Measurements from ENCODE around the gene ENOX1.

Gene ENOX1

DNA sequence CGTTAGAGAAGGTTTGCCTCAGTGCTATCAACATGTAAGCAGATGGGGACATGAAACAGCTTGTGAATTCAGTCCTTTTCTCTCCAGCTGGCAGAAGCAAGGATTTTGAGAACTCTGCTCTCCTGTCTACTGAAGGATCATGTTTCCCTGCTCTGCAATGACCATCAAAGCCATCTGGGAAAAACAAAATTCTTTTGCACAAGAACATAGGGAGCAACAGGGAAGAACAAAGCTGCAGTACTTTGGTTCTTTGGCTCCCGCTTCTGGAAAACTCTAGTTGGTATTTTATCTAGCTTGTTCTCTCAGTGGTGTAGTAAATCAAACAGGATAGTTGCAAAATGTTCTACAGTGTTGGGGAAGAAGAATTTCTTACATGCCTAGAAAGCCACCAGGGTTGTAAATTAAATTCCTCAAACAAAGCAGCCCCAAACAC, 270.4 kb downstream of the ENOX1 start:
- Mint-ChIP-seq H3K36me3 (ENCODE audit: low read depth) (no peaks in the 10 kb centered on the region), H3K4me3 (no peak overlapping the region), H3K27me3 (peaks cover 3% of the 10 kb centered on the region), H3K4me1 (ENCODE audit: low read depth) (no peaks in the 10 kb centered on the region), H3K27ac (no peak overlapping the region), H3K9me3 (no peaks in the 10 kb centered on the region)
- no peak for DNase-seq

DNA sequence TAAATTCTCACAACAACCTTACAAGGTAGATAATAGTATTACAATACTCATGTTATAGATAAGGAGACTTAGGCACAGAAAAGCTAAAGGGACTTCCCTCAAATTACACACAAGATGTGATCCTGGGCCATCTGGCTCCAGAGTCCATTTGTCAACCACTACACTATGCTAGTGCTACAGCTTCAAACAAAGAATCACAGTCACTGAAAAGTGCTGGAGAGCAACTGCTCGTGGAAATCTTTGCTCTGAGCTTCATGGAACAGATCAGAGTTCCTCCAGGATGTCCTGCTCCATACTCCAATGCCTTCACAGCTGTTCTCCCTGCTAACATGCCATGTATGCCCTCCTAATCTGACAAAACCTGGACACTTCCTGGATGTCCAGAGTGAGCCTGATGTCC, 271.2 kb downstream of the ENOX1 start:
- Mint-ChIP-seq H3K4me1 (ENCODE audit: low read depth) (no peaks in the 10 kb centered on the region), H3K9me3 (no peaks in the 10 kb centered on the region), H3K4me3 (no peak overlapping the region), H3K27ac (no peak overlapping the region), H3K36me3 (ENCODE audit: low read depth) (no peaks in the 10 kb centered on the region), H3K27me3 (peaks cover 3% of the 10 kb centered on the region)
- DNase-seq = no peak

DNA sequence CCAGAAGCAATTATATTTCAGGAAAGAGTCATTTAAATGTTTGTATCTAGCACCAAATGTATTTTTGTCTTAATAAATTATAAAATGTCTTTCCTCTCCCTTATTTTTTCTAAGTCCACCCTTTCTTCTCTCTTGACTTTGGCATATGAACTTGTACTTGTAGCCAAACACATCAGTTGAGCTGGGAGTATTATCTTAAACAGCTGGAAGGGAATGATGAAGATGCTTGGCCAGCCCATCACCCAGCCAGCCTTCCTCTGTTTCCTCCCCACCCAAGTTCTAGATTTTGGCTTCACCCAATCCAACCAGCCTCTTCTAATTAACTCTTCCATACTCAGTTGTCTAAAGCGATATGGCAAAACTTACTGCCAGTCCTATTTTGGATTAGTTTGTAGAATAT, 272.5 kb downstream of the ENOX1 start:
- Mint-ChIP-seq H3K9me3 (no peaks in the 10 kb centered on the region), H3K36me3 (ENCODE audit: low read depth) (no peaks in the 10 kb centered on the region), H3K27ac (no peak overlapping the region), H3K4me3 (no peak overlapping the region), H3K27me3 (peaks cover 3% of the 10 kb centered on the region), H3K4me1 (ENCODE audit: low read depth) (no peaks in the 10 kb centered on the region)
- DNase-seq = no peak

DNA sequence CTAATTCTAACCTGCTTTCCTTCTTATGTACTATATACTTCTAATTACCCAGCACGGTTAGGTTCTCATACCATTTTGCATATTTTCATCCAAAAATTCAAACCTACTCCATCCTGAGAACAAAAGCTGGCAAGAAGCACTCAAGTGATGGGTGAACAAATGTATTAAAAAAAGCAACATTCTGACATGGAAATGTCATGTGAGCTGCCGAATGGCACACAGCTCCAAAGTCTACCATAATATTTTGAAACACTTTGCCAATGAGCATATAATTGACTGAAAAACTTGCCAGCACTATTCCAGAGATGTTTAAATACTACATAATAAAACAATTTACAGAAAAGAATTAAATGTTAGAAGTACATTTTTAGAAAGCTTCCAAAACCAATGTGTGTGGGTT, 274.6 kb downstream of the ENOX1 start:
- H3K9me3 Mint-ChIP-seq = no peaks in the 10 kb centered on the region
- peaks cover 3% of the 10 kb centered on the region for H3K27me3 Mint-ChIP-seq
- H3K4me3 Mint-ChIP-seq = no peak overlapping the region
- no peak for DNase-seq
- no peaks in the 10 kb centered on the region for H3K36me3 Mint-ChIP-seq (ENCODE audit: low read depth)
- H3K27ac Mint-ChIP-seq = no peak overlapping the region
- no peaks in the 10 kb centered on the region for H3K4me1 Mint-ChIP-seq (ENCODE audit: low read depth)

DNA sequence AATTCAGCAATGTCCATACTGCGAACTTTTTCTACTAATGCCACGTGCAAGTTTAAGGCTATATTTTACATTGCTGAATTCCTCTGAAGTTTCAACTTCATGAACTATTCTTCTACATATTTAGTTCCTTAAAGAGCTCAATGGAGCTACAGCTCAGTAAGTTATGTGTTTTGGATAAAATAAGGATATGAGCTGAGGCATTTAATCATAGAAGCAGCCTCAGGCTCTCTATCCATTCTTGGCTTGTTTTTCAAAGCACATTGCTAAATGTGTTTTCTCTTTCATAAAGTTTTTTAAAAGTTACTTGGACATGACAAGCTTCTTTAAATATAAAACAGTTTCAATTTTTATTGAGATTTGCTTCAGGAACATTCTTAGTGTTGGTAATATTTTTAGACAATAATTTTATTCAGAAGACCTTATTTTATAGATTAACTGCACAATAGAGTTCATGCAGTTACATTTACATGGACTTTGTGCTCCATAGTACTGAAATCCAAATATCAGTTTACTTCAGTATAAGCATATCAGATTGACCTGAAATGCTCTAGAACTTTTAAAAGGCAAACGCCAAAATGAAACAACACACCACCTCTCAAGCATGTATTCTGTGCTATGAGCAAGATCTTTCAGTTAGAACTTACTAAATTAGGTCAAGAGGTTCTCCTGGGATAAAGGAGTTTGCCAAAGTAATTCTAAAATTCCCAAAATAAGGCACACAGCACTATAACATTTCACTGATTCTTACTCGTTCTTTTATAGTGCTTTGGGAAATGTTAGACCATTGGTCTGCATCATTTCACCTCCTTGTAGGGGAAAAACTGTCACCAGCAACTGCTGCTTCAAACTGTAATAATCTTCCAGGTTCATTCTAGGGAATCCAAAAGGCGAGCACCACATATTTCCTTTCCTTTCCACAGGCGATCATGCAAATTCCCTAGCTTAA, 275.5 kb downstream of the ENOX1 start:
- Mint-ChIP-seq H3K36me3 (ENCODE audit: low read depth) (no peaks in the 10 kb centered on the region), H3K27me3 (peaks cover 3% of the 10 kb centered on the region), H3K4me3 (no peak overlapping the region), H3K4me1 (ENCODE audit: low read depth) (no peaks in the 10 kb centered on the region), H3K27ac (no peak overlapping the region), H3K9me3 (no peaks in the 10 kb centered on the region)
- no peak for DNase-seq

DNA sequence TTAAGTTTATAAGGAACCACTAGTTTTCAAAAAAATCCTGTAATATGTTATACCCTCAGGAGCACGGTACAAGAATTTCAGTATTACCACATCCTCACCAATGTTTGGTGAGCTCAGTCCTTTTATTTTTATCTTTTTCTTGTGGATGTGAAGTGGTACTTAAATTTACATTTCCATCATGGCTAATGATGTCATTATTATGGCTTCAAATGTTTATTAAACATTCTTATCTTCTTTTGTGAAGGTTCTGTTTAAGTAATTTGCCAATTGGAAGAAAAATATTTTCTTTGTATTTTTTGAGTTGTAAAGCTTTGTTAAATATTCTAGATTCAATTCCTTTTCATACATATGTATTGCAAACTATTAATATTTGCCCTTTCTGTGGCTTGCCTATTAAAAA, 291.0 kb downstream of the ENOX1 start:
- no peak for DNase-seq
- Mint-ChIP-seq H3K27me3 (peaks cover 12% of the 10 kb centered on the region), H3K9me3 (no peaks in the 10 kb centered on the region), H3K36me3 (ENCODE audit: low read depth) (no peaks in the 10 kb centered on the region), H3K27ac (no peak overlapping the region), H3K4me3 (no peak overlapping the region), H3K4me1 (ENCODE audit: low read depth) (no peaks in the 10 kb centered on the region)

DNA sequence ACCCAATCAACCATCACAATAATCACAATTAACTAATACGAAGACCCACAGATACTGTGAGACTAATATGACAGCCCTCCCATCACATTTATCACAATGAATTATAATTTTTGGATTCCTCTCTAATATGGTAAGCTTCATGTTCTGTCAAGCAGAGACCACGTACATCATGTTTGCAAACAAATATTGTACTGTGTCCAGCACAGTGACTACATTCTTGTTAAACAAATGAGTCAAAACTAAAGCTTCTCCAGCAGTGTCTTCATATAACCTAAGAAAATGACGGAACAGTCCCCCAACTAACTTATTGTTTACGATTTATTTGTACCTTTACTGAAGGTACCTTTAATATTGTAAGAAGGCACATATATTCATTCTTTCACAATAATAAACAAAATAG, 292.6 kb downstream of the ENOX1 start:
- H3K36me3 Mint-ChIP-seq (ENCODE audit: low read depth) = no peaks in the 10 kb centered on the region
- H3K27me3 Mint-ChIP-seq = peaks cover 12% of the 10 kb centered on the region
- H3K9me3 Mint-ChIP-seq = no peaks in the 10 kb centered on the region
- DNase-seq = no peak
- no peak overlapping the region for H3K27ac Mint-ChIP-seq
- H3K4me3 Mint-ChIP-seq = no peak overlapping the region
- H3K4me1 Mint-ChIP-seq (ENCODE audit: low read depth) = no peaks in the 10 kb centered on the region

DNA sequence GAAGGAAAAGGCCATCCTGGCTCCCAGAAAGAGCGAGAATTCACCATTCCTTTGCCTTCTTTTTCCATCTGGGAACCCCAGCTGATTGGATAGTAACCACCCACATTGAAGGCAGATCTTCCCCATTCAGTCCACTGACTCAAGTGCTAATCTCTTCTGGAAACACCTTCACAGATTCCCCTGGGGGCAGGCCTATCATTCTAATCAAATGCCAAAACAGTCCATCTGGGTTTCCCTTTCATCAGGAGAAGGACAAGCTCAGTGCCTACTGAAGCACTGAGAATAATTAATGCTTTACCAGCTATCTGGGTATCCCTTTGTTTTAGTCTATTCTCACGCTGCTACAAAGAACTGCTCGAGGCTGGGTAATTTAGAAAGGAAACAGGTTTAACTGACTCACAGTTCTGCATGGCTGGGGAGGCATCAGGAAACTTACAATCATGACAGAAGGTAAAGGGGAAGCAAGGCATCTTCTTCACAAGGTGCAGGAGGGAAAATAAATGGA, 293.2 kb downstream of the ENOX1 start:
- Mint-ChIP-seq H3K9me3 (no peaks in the 10 kb centered on the region), H3K27ac (no peak overlapping the region), H3K4me1 (ENCODE audit: low read depth) (no peaks in the 10 kb centered on the region), H3K4me3 (no peak overlapping the region), H3K27me3 (peaks cover 9% of the 10 kb centered on the region), H3K36me3 (ENCODE audit: low read depth) (no peaks in the 10 kb centered on the region)
- no peak for DNase-seq

DNA sequence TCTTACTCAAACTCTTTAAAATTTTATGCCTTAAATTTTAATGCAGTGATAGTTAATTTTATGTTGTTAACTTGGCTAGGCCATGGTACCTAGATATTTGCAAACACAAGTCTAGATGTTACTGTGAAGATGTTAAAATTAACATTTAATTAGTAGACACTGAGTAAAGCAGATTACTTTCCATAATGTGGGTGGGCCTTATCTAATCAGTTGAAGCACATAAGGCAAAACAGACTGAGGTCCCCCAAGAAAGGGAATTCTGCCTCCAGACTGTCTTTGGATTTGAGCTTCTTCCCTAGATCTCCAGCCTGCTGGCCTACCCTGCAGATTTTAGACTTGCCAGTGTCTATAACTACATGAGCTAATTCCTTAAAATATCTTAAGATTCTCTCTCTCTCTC, 294.0 kb downstream of the ENOX1 start:
- H3K36me3 Mint-ChIP-seq (ENCODE audit: low read depth) = no peaks in the 10 kb centered on the region
- H3K27ac Mint-ChIP-seq = no peak overlapping the region
- no peaks in the 10 kb centered on the region for H3K9me3 Mint-ChIP-seq
- H3K27me3 Mint-ChIP-seq = peaks cover 2% of the 10 kb centered on the region
- H3K4me1 Mint-ChIP-seq (ENCODE audit: low read depth) = no peaks in the 10 kb centered on the region
- DNase-seq = no peak
- H3K4me3 Mint-ChIP-seq = no peak overlapping the region

DNA sequence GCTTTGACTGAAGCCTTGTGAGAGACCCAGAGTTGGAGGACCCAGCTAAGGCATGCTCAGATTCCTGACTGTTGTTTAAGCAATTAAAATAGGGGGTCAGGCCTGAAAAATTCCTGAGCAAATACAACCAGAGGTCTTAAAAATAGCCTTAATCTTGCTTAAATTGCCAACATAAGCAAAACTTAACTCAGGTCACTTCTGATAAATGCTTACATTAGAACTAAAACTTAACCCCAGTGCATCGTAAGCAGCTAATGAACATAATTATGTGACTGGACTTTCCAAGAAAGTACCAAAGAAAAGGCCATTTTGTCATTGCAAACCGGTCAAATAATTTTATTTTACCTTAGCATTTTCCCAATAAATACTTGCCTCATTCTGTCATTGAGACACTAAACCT, 294.5 kb downstream of the ENOX1 start:
- Mint-ChIP-seq H3K36me3 (ENCODE audit: low read depth) (no peaks in the 10 kb centered on the region), H3K27ac (no peak overlapping the region), H3K4me1 (ENCODE audit: low read depth) (no peaks in the 10 kb centered on the region), H3K9me3 (no peaks in the 10 kb centered on the region), H3K27me3 (no peaks in the 10 kb centered on the region), H3K4me3 (no peak overlapping the region)
- no peak for DNase-seq

DNA sequence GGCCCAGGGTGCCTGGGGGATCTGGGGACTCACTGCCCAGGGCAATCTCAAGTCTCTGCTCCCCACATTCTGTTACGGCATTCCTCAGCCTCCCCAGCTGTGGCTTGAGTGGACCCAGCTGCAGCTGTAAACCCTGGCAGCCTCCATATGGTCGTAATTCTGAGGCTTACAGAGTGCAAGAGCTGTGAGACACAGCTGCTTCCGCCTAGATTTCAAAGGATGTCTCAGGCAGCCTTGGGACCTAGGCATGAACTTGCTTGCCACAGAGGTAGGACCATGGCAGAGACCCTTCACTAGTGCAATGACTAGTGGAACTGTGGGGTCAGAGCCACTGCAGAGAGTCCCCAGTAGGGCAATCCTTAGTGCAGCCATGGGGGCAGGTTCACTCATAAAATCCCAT, 297.5 kb downstream of the ENOX1 start:
- no peak overlapping the region for H3K27ac Mint-ChIP-seq

DNA sequence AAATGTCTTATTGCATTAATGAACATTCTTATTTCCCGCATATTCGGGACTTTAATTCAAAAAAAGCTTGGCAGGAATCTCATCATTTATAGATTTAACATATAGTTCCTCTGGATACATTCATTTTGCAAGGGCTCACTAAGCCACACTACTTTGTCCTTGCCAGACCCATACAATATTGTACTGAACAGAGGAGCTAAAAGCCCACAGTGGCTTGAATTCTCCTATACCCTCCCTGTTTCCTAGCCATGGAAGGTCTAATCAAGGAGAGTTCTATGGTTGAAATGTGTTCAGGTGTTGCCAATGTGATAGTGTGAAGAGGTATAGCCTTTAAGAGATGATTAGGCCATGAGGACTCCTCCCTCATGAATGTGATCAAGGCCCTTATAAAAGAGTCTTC, 298.9 kb downstream of the ENOX1 start:
- no peak for DNase-seq
- H3K27me3 Mint-ChIP-seq = no peaks in the 10 kb centered on the region
- no peak overlapping the region for H3K27ac Mint-ChIP-seq

More for the DNA sequence above, 297.5 kb downstream of the ENOX1 start:
- Mint-ChIP-seq H3K4me1 (ENCODE audit: low read depth) (peaks cover 6% of the 10 kb centered on the region), H3K9me3 (no peaks in the 10 kb centered on the region), H3K36me3 (ENCODE audit: low read depth) (no peaks in the 10 kb centered on the region), H3K27me3 (no peaks in the 10 kb centered on the region), H3K4me3 (no peak overlapping the region)
- DNase-seq = no peak

DNA sequence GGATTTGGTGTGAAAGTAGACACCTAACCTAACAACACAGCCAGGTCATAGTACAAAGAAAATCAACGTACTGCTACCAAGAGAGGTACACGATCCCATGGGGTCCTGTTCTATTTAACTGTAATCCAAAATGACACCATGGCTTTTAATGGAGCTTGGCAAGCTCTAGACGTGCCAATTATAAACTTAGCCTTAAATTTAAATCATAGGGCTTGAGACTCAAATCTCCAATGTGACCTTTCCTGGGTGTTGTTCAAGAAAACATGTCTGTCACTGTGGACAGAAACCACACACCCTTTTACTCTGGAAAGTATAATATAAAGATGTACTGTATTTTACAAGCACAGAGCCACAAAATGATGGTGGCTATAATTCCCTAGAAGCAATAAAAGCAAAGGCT, 299.3 kb downstream of the ENOX1 start:
- no peaks in the 10 kb centered on the region for H3K36me3 Mint-ChIP-seq (ENCODE audit: low read depth)
- H3K4me1 Mint-ChIP-seq (ENCODE audit: low read depth) = peaks cover 6% of the 10 kb centered on the region
- H3K27ac Mint-ChIP-seq = no peak overlapping the region
- DNase-seq = no peak
- H3K27me3 Mint-ChIP-seq = no peaks in the 10 kb centered on the region
- no peaks in the 10 kb centered on the region for H3K9me3 Mint-ChIP-seq
- no peak overlapping the region for H3K4me3 Mint-ChIP-seq

More for the DNA sequence above, 298.9 kb downstream of the ENOX1 start:
- Mint-ChIP-seq H3K4me3 (no peak overlapping the region), H3K9me3 (no peaks in the 10 kb centered on the region), H3K4me1 (ENCODE audit: low read depth) (peaks cover 6% of the 10 kb centered on the region), H3K36me3 (ENCODE audit: low read depth) (no peaks in the 10 kb centered on the region)

DNA sequence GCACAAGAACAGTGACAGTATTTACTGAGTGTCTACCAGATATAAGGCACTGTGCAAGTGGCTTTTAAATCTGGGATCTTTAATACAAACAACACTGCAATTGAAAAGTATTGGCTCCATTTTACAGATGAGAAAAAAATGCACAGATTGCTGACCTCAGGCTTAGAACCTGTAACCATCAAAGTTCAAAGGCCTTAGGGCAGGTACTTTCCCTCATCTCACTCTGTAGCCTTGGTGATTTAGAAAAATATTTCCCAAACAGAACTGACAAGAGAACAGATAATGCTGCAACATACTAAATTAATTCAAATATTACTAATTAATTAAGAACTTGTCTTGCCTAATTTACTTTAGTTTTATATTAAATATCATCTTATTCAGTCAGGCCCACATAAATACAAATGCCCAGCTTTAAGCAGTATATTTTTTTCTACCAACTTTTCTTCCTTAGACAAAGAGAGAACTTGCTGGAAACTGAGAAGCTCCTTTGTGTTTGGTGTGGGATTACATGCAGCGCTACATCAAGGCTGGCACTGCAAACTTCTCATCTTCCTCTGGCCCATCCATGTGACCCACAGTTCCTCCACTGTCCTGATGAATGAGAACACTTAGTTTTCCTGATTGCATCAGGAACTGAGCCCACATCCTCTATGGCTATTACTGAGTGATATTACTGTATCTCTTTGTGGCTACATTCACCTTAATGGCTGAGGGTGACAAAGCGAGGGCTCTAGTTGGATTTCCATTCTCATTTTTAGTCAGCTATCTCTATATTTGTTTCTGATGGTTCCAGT, 302.1 kb downstream of the ENOX1 start:
- Mint-ChIP-seq H3K9me3 (no peaks in the 10 kb centered on the region), H3K4me3 (no peak overlapping the region), H3K27me3 (no peaks in the 10 kb centered on the region), H3K4me1 (ENCODE audit: low read depth) (peaks cover 6% of the 10 kb centered on the region), H3K27ac (no peak overlapping the region), H3K36me3 (ENCODE audit: low read depth) (no peaks in the 10 kb centered on the region)
- no peak for DNase-seq

DNA sequence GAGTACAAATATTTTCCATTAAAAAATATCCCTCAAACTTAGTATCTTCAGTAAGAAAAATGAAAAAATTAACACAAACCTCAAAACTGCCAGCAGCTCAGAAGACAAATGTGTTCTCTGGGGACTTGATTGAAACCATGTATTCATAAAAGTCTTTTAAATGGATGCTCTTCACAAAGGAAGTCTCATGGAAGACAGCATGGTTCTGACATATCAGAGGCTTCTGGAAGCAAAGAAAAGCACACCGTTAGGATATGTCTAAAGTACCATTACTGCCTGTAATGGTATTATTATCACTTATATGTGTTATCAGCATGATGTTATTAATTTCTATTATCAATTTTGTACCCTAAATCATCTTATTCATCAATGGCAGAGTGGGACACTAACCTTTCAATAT, 302.8 kb downstream of the ENOX1 start:
- no peaks in the 10 kb centered on the region for H3K9me3 Mint-ChIP-seq
- H3K4me1 Mint-ChIP-seq (ENCODE audit: low read depth) = peaks cover 6% of the 10 kb centered on the region
- no peaks in the 10 kb centered on the region for H3K27me3 Mint-ChIP-seq
- H3K36me3 Mint-ChIP-seq (ENCODE audit: low read depth) = no peaks in the 10 kb centered on the region
- no peak overlapping the region for H3K4me3 Mint-ChIP-seq
- DNase-seq = no peak
- no peak overlapping the region for H3K27ac Mint-ChIP-seq

Data from activated T-cell treated with anti-CD3 and anti-CD28 coated beads, Interleukin-2, amount 50 U/mL, for 24 hours (primary cell).